ENCODE data around the gene UBE2S. TPM values are rescaled to one million over a fixed set of nuclear protein-coding genes. Genes with fewer than 3 reads are reported as not detected.

UBE2S gene
- total RNA-seq, 3 donors from 2014 or later: 7.2 to 9.0 (median 8.9) TPM

- intact Hi-C loops (cut with DNase I; ENCODE audit: low total_unique reads): no loop called here
Observed at GRCh38 chr19:55365245-55365644, 42.3 kb downstream of the UBE2S start.

GRCh38 chr19:55362990-55363716, 44.4 kb downstream of the UBE2S start, which contains the start of gene GARIN5B:
Gene GARIN5B, minus strand, starts transcription at chr19:55363260. Its CDS starts 194 bp downstream, at chr19:55363066.
- TF ChIP-seq POLR2AphosphoS5 (IDR thresholded peaks at IDR 0.05) (no peak), POLR2A (IDR thresholded peaks at IDR 0.05) (no peak), CTCF (IDR thresholded peaks at IDR 0.05) (no peak)
- H3K27me3 ChIP-seq: peaks cover 1 to 4% of the 10 kb centered on the region in 2 donors
- no peaks in the 10 kb centered on the region for H3K36me3 ChIP-seq
- no peaks in the 10 kb centered on the region for H3K4me1 ChIP-seq
- no peak for DNase-seq (ENCODE audit: low spot score in 2 of 2)
- H3K4me3 ChIP-seq: no peak within 1 kb of the TSS
- intact Hi-C loops (cut with DNase I; ENCODE audit: low total_unique reads): no loop called here
- no peaks in the 10 kb centered on the region for H3K9me3 ChIP-seq
- H3K27ac ChIP-seq: no peak within 1 kb of the TSS

More at GRCh38 chr19:55365245-55365644, 42.3 kb downstream of the UBE2S start:
- no peaks in the 10 kb centered on the region for H3K9me3 ChIP-seq
- H3K36me3 ChIP-seq: no peaks in the 10 kb centered on the region
- H3K4me1 ChIP-seq: peaks cover 4 to 6% of the 10 kb centered on the region in 2 donors
- TF ChIP-seq POLR2AphosphoS5 (IDR thresholded peaks at IDR 0.05): no peak
- no peak for TF ChIP-seq POLR2A (IDR thresholded peaks at IDR 0.05)
- no peak for TF ChIP-seq CTCF (IDR thresholded peaks at IDR 0.05)
- H3K4me3 ChIP-seq: no peak overlapping the region
- DNase-seq (ENCODE audit: low spot score in 2 of 2): no peak
- H3K27me3 ChIP-seq: peaks cover 16 to 22% of the 10 kb centered on the region in 2 donors
- H3K27ac ChIP-seq: no peak overlapping the region

- Histone ChIP-seq H3K4me3 (no peak overlapping the region), H3K27ac (no peak overlapping the region), H3K4me1 (no peaks in the 10 kb centered on the region), H3K36me3 (no peaks in the 10 kb centered on the region), H3K9me3 (no peaks in the 10 kb centered on the region), H3K27me3 (no peaks in the 10 kb centered on the region)
- intact Hi-C loops (cut with DNase I; ENCODE audit: low total_unique reads): no loop called here
- DNase-seq (ENCODE audit: low spot score in 2 of 2): no peak
- TF ChIP-seq CTCF (IDR thresholded peaks at IDR 0.05): no peak
- TF ChIP-seq POLR2AphosphoS5 (IDR thresholded peaks at IDR 0.05): no peak
- no peak for TF ChIP-seq POLR2A (IDR thresholded peaks at IDR 0.05)
Observed at GRCh38 chr19:55362174-55362989, 45.2 kb downstream of the UBE2S start.

GRCh38 chr19:55360902-55361301, 46.7 kb downstream of the UBE2S start:
- Histone ChIP-seq H3K36me3 (no peaks in the 10 kb centered on the region), H3K9me3 (no peaks in the 10 kb centered on the region), H3K4me3 (no peak overlapping the region), H3K4me1 (no peaks in the 10 kb centered on the region), H3K27me3 (no peaks in the 10 kb centered on the region), H3K27ac (no peak overlapping the region)
- intact Hi-C loops (cut with DNase I; ENCODE audit: low total_unique reads): no loop called here
- no peak for TF ChIP-seq CTCF (IDR thresholded peaks at IDR 0.05)
- TF ChIP-seq POLR2A (IDR thresholded peaks at IDR 0.05): no peak
- TF ChIP-seq POLR2AphosphoS5 (IDR thresholded peaks at IDR 0.05): no peak
- DNase-seq (ENCODE audit: low spot score in 2 of 2): no peak

Measured in breast epithelium (tissue), 4 donors.